Omental fat pad (tissue), 4 donors: ENCODE measurements around the gene CA5B. TPM values are rescaled to one million over a fixed set of nuclear protein-coding genes. Genes with fewer than 3 reads are reported as not detected.
"Not testable (repeated sequence)": the region's sequence is repeated elsewhere in the genome, so short reads cannot be mapped to it uniquely, and the experiment has no call there.

Source experiments
- ATAC-seq: fragments of 150-250 bp; one replicate; pipeline ENCODE4 v1.9.1; 2016; ENCODE audit warnings: mild to moderate bottlenecking, moderate library complexity; ENCODE audit not compliant: low FRiP score
- DNase-seq: peaks from one replicate; pipeline ENCODE4 v3.0.0-alpha.2; 2019; ENCODE audit warnings: low spot score
- CTCF ChIP-seq, 3 donors: fragments of 450-650 bp; IDR thresholded peaks; one replicate each; pipeline ENCODE4 v1.5.1; 2016 to 2017; ENCODE audit warnings: antibody characterized with exemption in 3 of 3, mild to moderate bottlenecking in 3 of 3, moderate library complexity in 2 of 3
- total RNA-seq, 4 donors: library from RNA; depleted of rRNA; stranded (reverse); fragments of >200 nt; gene quantifications; one replicate each; pipeline ENCODE4 v1.1.0, GENCODE V29; 2016

Gene CA5B
- total RNA-seq, 4 donors from 2014 or later = 10.2 to 29.3 (median 11.0) TPM

GRCh38 chrX:15750611-15751154 lies 12.6 kb downstream of the CA5B start:
- ATAC-seq = no peak
- DNase-seq = no peak
- no peak for TF ChIP-seq CTCF (IDR thresholded peaks at IDR 0.05)

- no peak for TF ChIP-seq CTCF (IDR thresholded peaks at IDR 0.05)
- DNase-seq (no peak), ATAC-seq (no peak)
Measured at GRCh38 chrX:15751155-15751819, 13.2 kb downstream of the CA5B start.

- no peak for DNase-seq
- TF ChIP-seq CTCF (IDR thresholded peaks at IDR 0.05) = no peak
- ATAC-seq = no peak
Measured at GRCh38 chrX:15755091-15755490, 17.0 kb downstream of the CA5B start.

GRCh38 chrX:15758140-15758539 lies 20.1 kb downstream of the CA5B start:
- no peak for DNase-seq
- ATAC-seq = no peak
- TF ChIP-seq CTCF (IDR thresholded peaks at IDR 0.05) = no peak

- ATAC-seq, DNase-seq: not testable (repeated sequence)
Measured at GRCh38 chrX:15759886-15760285, 21.8 kb downstream of the CA5B start.

GRCh38 chrX:15761564-15762191 lies 23.6 kb downstream of the CA5B start:
- TF ChIP-seq CTCF (IDR thresholded peaks at IDR 0.05) = no peak
- DNase-seq (no peak), ATAC-seq (no peak)

- no peak for TF ChIP-seq CTCF (IDR thresholded peaks at IDR 0.05)
- DNase-seq = no peak
- no peak for ATAC-seq
Measured at GRCh38 chrX:15769300-15769954, 31.4 kb downstream of the CA5B start.
